Mucosa of descending colon (tissue), 3 donors: ENCODE measurements around the gene ZNF367. TPM values are rescaled to one million over a fixed set of nuclear protein-coding genes. Genes with fewer than 3 reads are reported as not detected.
"Not testable (repeated sequence)": the region's sequence is repeated elsewhere in the genome, so short reads cannot be mapped to it uniquely, and the experiment has no call there.

ENCODE experiments used
- ATAC-seq: fragments of 200-7000 bp; cut with Tn5 transposase; one replicate; pipeline ENCODE4 v1.9.1; 2020; ENCODE audit warnings: mild to moderate bottlenecking, moderate library complexity
- DNase-seq, 3 donors: peaks; one replicate each; pipeline ENCODE4 v3.0.0-alpha.2; 2020
- H3K36me3 ChIP-seq: fragments of 200-600 bp; one replicate; pipeline ENCODE4 v1.8.0; 2021; ENCODE audit warnings: low read depth, mild to moderate bottlenecking
- H3K4me1 ChIP-seq: fragments of 200-600 bp; one replicate; pipeline ENCODE4 v1.8.0; 2021; ENCODE audit warnings: low read depth, mild to moderate bottlenecking
- H3K4me3 ChIP-seq: fragments of 200-600 bp; one replicate; pipeline ENCODE4 v1.8.0; 2021; ENCODE audit warnings: mild to moderate bottlenecking
- H3K9me3 ChIP-seq: fragments of 200-600 bp; one replicate; pipeline ENCODE4 v1.8.0; 2021; ENCODE audit warnings: mild to moderate bottlenecking
- CTCF ChIP-seq: fragments of 200-600 bp; IDR thresholded peaks from one replicate; pipeline ENCODE4 v1.8.0; 2022; ENCODE audit warnings: antibody characterized with exemption, mild to moderate bottlenecking
- intact Hi-C, 2 donors: fragments of 100-400 bp; cut with DNase I in 1 of 2; cut with micrococcal nuclease in 1 of 2; formaldehyde crosslinking; loops; one replicate each; pipeline versions ENCODE4 v1.11.0 to v1.11.1; 2022; cut with DNase I, micrococcal nuclease
- total RNA-seq, 3 donors: library from RNA; stranded (reverse); fragmentation: NEBNext Ultra II Directional in 2 of 3; extraction: Animal tissue kit (Norgen Biotek cat#: 25700) in 2 of 3; gene quantifications; one replicate each; pipeline versions ENCODE4 v1.2.1 to v1.2.4, GENCODE V29; 2021 to 2023
- donor health status: DM: no; HTN: no; CAD: no; lungs with moderate emphysema.
- donor health status: DM: no; HTN: no; CAD: no.
- donor health status: DM: no; HTN: yes; CAD: no.

The ZNF367 gene
- total RNA-seq, 3 donors from 2014 or later, result 1.4 to 5.1 (median 2.6) TPM

GRCh38 chr9:96361668-96362067 lies 56.5 kb downstream of the ZNF367 start:
- H3K4me3 ChIP-seq, result no peak overlapping the region
- H3K9me3 ChIP-seq, result no peaks in the 10 kb centered on the region
- intact Hi-C loops, result no loop called here
- no peak for DNase-seq
- H3K4me1 ChIP-seq, result peaks cover 6% of the 10 kb centered on the region
- H3K36me3 ChIP-seq, result no peaks in the 10 kb centered on the region
- TF ChIP-seq CTCF, result no peak
- ATAC-seq, result no peak

- H3K36me3 ChIP-seq, result no peaks in the 10 kb centered on the region
- H3K4me1 ChIP-seq, result peaks cover 4% of the 10 kb centered on the region
- no peak for DNase-seq
- H3K4me3 ChIP-seq, result no peak overlapping the region
- intact Hi-C loops, result no loop called here
- H3K9me3 ChIP-seq, result no peaks in the 10 kb centered on the region
- ATAC-seq, result no peak
- no peak for TF ChIP-seq CTCF
These were observed 57.2 kb downstream of the ZNF367 start for GRCh38 chr9:96360976-96361375.

- ATAC-seq, result not testable (repeated sequence)
These were observed 57.6 kb downstream of the ZNF367 start for GRCh38 chr9:96360523-96360922.

GRCh38 chr9:96350866-96351265 lies 67.3 kb downstream of the ZNF367 start:
- Histone ChIP-seq H3K9me3 (no peaks in the 10 kb centered on the region), H3K36me3 (no peaks in the 10 kb centered on the region), H3K4me1 (no peaks in the 10 kb centered on the region), H3K4me3 (no peak overlapping the region)
- ATAC-seq (no peak), DNase-seq (no peak)
- no peak for TF ChIP-seq CTCF
- intact Hi-C loops, result no loop called here

More at GRCh38 chr9:96360523-96360922, 57.6 kb downstream of the ZNF367 start:
- intact Hi-C loops, H3K4me3 ChIP-seq, H3K36me3 ChIP-seq, H3K9me3 ChIP-seq, DNase-seq, H3K4me1 ChIP-seq: not testable (repeated sequence)

- no peak for ATAC-seq
- Histone ChIP-seq H3K9me3 (no peaks in the 10 kb centered on the region), H3K4me1 (peaks cover 6% of the 10 kb centered on the region), H3K36me3 (no peaks in the 10 kb centered on the region), H3K4me3 (no peak overlapping the region)
- intact Hi-C loops, result no loop called here
- no peak for TF ChIP-seq CTCF
- no peak for DNase-seq
These were observed 69.9 kb downstream of the ZNF367 start for GRCh38 chr9:96348261-96348660.

- ATAC-seq (no peak), DNase-seq (no peak)
- H3K4me3 ChIP-seq, result no peak overlapping the region
- intact Hi-C loops, result no loop called here
- H3K9me3 ChIP-seq, result no peaks in the 10 kb centered on the region
- no peak for TF ChIP-seq CTCF
- H3K4me1 ChIP-seq, result peaks cover 6% of the 10 kb centered on the region
- H3K36me3 ChIP-seq, result no peaks in the 10 kb centered on the region
These were observed 72.6 kb downstream of the ZNF367 start for GRCh38 chr9:96345551-96345950.
